KMS-11 (cell line): ENCODE results near the gene ZBTB45.
"Not testable (repeated sequence)": the region's sequence is repeated elsewhere in the genome, so short reads cannot be mapped to it uniquely, and the experiment has no call there.

ENCODE experiments used
- H2AFZ ChIP-seq: fragments of 200-600 bp; sonication (generic); 2 replicates; pipeline ENCODE4 v1.6.1; 2016; ENCODE audit warnings: antibody characterized with exemption, mixed run types, low read depth
- H3K27ac ChIP-seq: fragments of 200-600 bp; sonication (generic); 2 replicates; pipeline ENCODE4 v1.6.1; 2016; ENCODE audit warnings: mild to moderate bottlenecking, mixed run types
- H3K27me3 ChIP-seq: fragments of 200-600 bp; sonication (generic); 2 replicates; pipeline ENCODE4 v1.6.1; 2017; ENCODE audit warnings: mild to moderate bottlenecking, low read depth, mixed run types, moderate library complexity; ENCODE audit not compliant: insufficient read depth
- H3K36me3 ChIP-seq: fragments of 200-600 bp; sonication (generic); 2 replicates; pipeline ENCODE4 v1.6.1; 2017; ENCODE audit warnings: mild to moderate bottlenecking, mixed run types; ENCODE audit not compliant: insufficient read depth
- H3K4me1 ChIP-seq: fragments of 200-600 bp; sonication (generic); 2 replicates; pipeline ENCODE4 v1.6.1; 2016; ENCODE audit warnings: mild to moderate bottlenecking, low read depth, mixed run types; ENCODE audit not compliant: poor library complexity, severe bottlenecking
- H3K4me2 ChIP-seq: fragments of 200-600 bp; sonication (generic); 2 replicates; pipeline ENCODE4 v1.7.0; 2016; ENCODE audit warnings: mild to moderate bottlenecking, mixed run types
- H3K4me3 ChIP-seq: fragments of 200-600 bp; sonication (generic); IDR thresholded peaks from 2 replicates; pipeline ENCODE4 v1.6.1; 2017; ENCODE audit warnings: low read depth, low read length, mixed read lengths; ENCODE audit not compliant: insufficient read depth
- H3K79me2 ChIP-seq: fragments of 200-600 bp; sonication (generic); 2 replicates; pipeline ENCODE4 v1.6.1; 2016; ENCODE audit warnings: low read depth, mixed run types; ENCODE audit not compliant: insufficient read depth
- H3K9ac ChIP-seq: fragments of 200-600 bp; sonication (generic); 2 replicates; pipeline ENCODE4 v1.6.1; 2016; ENCODE audit warnings: mild to moderate bottlenecking, mixed run types
- H4K20me1 ChIP-seq: fragments of 200-600 bp; sonication (generic); 2 replicates; pipeline ENCODE4 v1.6.1; 2016; ENCODE audit warnings: mild to moderate bottlenecking, mixed run types; ENCODE audit not compliant: insufficient read depth
- CTCF ChIP-seq: fragments of 200-600 bp; sonication (generic); conservative IDR thresholded peaks from 2 replicates; pipeline ENCODE4 v1.6.1; 2017; ENCODE audit warnings: low read depth, mild to moderate bottlenecking, antibody characterized with exemption, low read length, moderate library complexity, mixed read lengths

ZBTB45 gene

DNA sequence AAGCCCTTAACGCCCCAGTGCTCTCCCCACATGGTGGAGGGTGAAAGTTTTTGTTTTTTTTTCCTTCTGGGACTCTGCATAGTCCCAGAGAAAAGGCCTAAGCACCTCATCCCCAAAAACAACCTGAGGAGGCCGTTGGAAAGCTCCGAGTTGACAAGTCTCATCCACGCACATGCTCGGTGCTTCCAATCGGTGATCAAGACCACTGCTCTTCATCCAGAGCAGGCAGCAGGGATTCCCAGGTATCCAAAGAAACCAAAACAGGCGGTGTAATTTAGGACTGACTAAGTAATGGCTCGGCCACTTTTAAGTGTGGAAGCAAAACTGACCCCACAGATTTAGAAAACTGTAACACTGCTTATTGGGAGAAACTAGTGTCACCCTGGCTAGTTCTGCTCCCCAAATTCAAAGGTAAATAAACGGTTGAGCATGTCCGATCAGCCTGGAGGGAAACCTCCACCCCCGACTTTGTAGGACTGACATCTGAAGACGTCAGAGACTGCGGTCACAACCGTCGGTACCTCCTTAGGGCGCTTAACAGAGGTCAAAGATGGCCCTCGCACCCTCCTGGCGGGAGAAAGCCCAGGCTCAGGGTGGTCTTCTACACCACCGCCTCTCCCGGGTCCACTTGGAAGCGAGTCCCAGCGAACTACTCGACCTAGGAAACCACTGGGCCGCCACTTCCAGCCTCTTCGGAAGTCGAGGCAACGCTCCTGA is 44.5 kb downstream of the ZBTB45 start:
- peak overlapping the region; percentile 76 for H3K4me2 ChIP-seq
- peaks cover 5% of the 10 kb centered on the region; the same call in 1 of the 2 replicates for H3K36me3 ChIP-seq
- H3K27ac ChIP-seq = peak overlapping the region; percentile 21
- peak overlapping the region; percentile 49; the same call in 1 of the 2 replicates for H3K9ac ChIP-seq
- H3K4me1 ChIP-seq = peaks cover 16% of the 10 kb centered on the region
- no peak for TF ChIP-seq CTCF
- H3K79me2 ChIP-seq = no peaks in the 10 kb centered on the region
- H2AFZ ChIP-seq = peak overlapping the region; percentile 66
- H4K20me1 ChIP-seq = no peaks in the 10 kb centered on the region
- H3K4me3 ChIP-seq = no peak overlapping the region
- H3K27me3 ChIP-seq = no peaks in the 10 kb centered on the region

- H3K36me3 ChIP-seq = peaks cover 5% of the 10 kb centered on the region; the same call in 1 of the 2 replicates
- H3K4me2 ChIP-seq = peak overlapping the region; percentile 76
- no peak overlapping the region for H3K27ac ChIP-seq
Measured at GRCh38 chr19:58474291-58474996, 45.2 kb downstream of the ZBTB45 start.

DNA sequence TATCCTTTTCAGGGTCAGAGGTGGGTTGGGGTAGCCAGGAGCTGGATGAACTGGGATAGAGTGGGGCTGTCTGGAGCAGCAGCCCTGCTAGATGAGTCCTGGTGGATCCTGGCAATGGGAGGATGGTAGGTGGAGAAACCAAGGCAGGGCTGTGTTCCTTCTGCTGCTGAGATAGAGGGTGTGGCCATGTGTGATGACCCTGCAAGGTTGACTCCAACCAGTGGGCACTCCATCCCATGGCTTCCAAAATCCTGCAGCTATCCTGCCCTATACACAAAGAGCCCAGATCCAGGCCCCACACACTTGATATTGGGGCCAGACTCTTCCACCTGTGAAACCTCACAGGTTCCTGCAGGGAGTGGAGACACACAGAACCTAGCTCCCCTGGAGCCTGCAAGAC is 45.8 kb downstream of the ZBTB45 start:
- no peak overlapping the region for H3K4me2 ChIP-seq

More at GRCh38 chr19:58474291-58474996, 45.2 kb downstream of the ZBTB45 start:
- Histone ChIP-seq H3K27me3 (no peaks in the 10 kb centered on the region), H4K20me1 (no peaks in the 10 kb centered on the region), H3K9ac (no peak overlapping the region), H3K79me2 (no peaks in the 10 kb centered on the region), H3K4me1 (peaks cover 16% of the 10 kb centered on the region), H3K4me3 (no peak overlapping the region), H2AFZ (no peak overlapping the region)
- TF ChIP-seq CTCF = no peak

DNA sequence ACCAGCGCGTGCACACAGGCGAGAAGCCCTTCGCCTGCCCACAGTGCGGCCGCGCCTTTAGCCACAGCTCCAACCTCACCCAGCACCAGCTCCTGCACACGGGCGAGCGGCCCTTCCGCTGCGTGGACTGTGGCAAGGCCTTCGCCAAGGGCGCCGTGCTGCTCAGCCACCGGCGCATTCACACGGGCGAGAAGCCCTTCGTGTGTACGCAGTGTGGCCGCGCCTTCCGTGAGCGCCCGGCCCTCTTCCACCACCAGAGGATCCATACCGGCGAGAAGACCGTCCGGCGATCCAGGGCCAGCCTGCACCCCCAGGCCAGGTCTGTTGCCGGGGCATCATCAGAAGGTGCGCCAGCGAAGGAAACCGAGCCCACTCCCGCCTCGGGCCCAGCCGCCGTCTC is 47.9 kb downstream of the ZBTB45 start:
- H3K27ac ChIP-seq = no peak overlapping the region
- H3K4me1 ChIP-seq = peaks cover 17% of the 10 kb centered on the region
- H4K20me1 ChIP-seq = no peaks in the 10 kb centered on the region
- H3K9ac ChIP-seq = no peak overlapping the region
- H2AFZ ChIP-seq = no peak overlapping the region
- H3K27me3 ChIP-seq = no peaks in the 10 kb centered on the region
- no peak overlapping the region for H3K4me2 ChIP-seq
- no peak overlapping the region for H3K4me3 ChIP-seq
- peaks cover 5% of the 10 kb centered on the region; the same call in 1 of the 2 replicates for H3K36me3 ChIP-seq
- TF ChIP-seq CTCF = no peak
- peaks cover 13% of the 10 kb centered on the region; the same call in 1 of the 2 replicates for H3K79me2 ChIP-seq

More for the DNA sequence above, 45.8 kb downstream of the ZBTB45 start:
- no peaks in the 10 kb centered on the region for H3K27me3 ChIP-seq
- no peak overlapping the region for H3K4me3 ChIP-seq
- peaks cover 4% of the 10 kb centered on the region; the same call in 1 of the 2 replicates for H3K79me2 ChIP-seq
- H3K4me1 ChIP-seq = peaks cover 16% of the 10 kb centered on the region
- peaks cover 5% of the 10 kb centered on the region; the same call in 1 of the 2 replicates for H3K36me3 ChIP-seq
- H4K20me1 ChIP-seq = no peaks in the 10 kb centered on the region
- no peak overlapping the region for H2AFZ ChIP-seq
- TF ChIP-seq CTCF = no peak
- no peak overlapping the region for H3K27ac ChIP-seq
- no peak overlapping the region for H3K9ac ChIP-seq

DNA sequence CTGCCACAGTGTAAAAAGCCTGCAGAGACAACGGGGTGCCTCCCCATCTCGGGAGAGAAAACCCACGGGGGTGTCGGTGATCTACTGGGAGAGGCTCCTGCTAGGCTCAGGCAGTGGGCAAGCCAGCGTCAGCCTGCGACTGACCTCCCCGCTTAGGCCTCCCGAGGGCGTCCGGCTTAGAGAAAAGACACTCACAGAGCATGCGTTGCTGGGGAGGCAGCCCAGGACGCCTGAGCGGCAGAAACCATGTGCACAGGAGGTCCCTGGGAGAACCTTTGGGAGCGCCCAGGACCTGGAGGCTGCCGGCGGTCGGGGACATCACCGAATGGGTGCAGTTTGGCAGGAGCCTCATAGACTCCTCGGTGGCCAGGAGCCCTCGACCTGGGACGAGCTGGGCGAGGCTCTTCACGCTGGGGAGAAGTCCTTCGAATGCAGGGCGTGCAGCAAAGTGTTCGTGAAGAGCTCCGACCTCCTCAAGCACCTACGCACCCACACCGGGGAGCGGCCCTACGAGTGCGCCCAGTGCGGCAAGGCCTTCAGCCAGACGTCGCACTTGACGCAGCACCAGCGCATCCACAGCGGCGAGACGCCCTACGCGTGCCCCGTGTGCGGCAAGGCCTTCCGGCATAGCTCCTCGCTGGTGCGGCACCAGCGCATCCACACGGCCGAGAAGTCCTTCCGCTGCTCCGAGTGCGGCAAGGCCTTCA is 48.6 kb downstream of the ZBTB45 start:
- not testable (repeated sequence) for H3K9ac ChIP-seq

More for the DNA sequence above, 48.6 kb downstream of the ZBTB45 start:
- H3K27me3 ChIP-seq, H3K4me2 ChIP-seq, H3K27ac ChIP-seq, H4K20me1 ChIP-seq, H2AFZ ChIP-seq, H3K36me3 ChIP-seq, H3K4me3 ChIP-seq: not testable (repeated sequence)
- peaks cover 13% of the 10 kb centered on the region; the same call in 1 of the 2 replicates for H3K79me2 ChIP-seq
- H3K4me1 ChIP-seq = peaks cover 17% of the 10 kb centered on the region
